Measurements from ENCODE around the gene FAM53B. TPM values are rescaled to one million over a fixed set of nuclear protein-coding genes. Genes with fewer than 3 reads are reported as not detected.

FAM53B gene
- total RNA-seq, 2 donors from 2014 or later: 19.3 to 22.6 TPM

DNA sequence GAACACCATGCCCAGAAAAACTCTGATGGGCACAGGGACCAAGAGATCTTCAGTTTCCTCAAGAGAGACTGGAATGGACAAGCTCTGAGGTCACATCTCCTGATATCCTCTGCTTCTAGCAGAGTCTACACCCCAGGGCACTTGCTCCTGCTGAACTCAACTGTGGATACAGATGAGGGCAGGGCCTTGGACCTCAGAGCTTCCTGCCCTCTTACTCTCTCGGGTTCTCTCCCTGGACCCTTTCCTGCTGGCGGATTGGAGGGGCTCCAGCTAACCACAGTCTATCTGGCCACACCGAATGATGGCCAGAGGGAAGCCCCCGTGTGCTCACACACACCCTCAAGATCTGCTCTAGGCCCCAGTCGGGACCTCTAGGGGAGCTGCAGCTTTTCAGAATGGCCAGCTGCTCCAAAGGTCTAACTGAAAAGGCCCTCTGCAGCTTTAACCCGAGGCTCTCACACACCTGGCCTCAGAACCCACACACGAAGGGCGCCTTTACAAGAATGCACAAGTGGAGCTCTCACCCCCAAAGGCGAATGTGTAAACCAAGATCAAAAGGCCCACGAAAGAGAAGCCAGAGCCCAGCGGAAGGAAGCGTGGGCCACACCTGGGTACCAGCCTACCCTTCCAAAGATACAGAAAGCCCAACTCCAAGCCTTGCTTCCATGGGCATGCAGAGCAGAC, 65.5 kb downstream of the FAM53B start:
- Histone ChIP-seq H3K4me3 (ENCODE audit: low read length) (no peak overlapping the region), H3K4me1 (ENCODE audit: control insufficient read depth, insufficient read depth, low read length) (no peaks in the 10 kb centered on the region), H3K27me3 (ENCODE audit: control insufficient read depth, insufficient read depth, low read length, poor library complexity, severe bottlenecking) (no peaks in the 10 kb centered on the region), H3K36me3 (ENCODE audit: control insufficient read depth, insufficient read depth, low read length) (peaks cover 17% of the 10 kb centered on the region), H3K27ac (ENCODE audit: low read depth, low read length) (no peak overlapping the region), H3K9ac (ENCODE audit: extremely low read depth, low read length, poor library complexity, severe bottlenecking) (no peak overlapping the region), H3K9me3 (ENCODE audit: control insufficient read depth, low read length) (no peaks in the 10 kb centered on the region)
- Mint-ChIP-seq H3K27ac (no peak overlapping the region), H3K9me3 (no peaks in the 10 kb centered on the region), H3K27me3 (ENCODE audit: insufficient read depth) (no peaks in the 10 kb centered on the region), H3K4me3 (no peak overlapping the region), H3K36me3 (ENCODE audit: low read depth) (peaks cover 11% of the 10 kb centered on the region), H3K4me1 (peaks cover 4% of the 10 kb centered on the region)
- no peak for DNase-seq
- no peak for TF ChIP-seq CTCF (conservative IDR thresholded peaks at IDR 0.05)
- WGBS, 2 experiments (ENCODE audit: insufficient coverage in 1 of 2, insufficient read length in 1 of 2): 92 to 99% methylated on average over 10 to 12 of the region's 12 CpGs

DNA sequence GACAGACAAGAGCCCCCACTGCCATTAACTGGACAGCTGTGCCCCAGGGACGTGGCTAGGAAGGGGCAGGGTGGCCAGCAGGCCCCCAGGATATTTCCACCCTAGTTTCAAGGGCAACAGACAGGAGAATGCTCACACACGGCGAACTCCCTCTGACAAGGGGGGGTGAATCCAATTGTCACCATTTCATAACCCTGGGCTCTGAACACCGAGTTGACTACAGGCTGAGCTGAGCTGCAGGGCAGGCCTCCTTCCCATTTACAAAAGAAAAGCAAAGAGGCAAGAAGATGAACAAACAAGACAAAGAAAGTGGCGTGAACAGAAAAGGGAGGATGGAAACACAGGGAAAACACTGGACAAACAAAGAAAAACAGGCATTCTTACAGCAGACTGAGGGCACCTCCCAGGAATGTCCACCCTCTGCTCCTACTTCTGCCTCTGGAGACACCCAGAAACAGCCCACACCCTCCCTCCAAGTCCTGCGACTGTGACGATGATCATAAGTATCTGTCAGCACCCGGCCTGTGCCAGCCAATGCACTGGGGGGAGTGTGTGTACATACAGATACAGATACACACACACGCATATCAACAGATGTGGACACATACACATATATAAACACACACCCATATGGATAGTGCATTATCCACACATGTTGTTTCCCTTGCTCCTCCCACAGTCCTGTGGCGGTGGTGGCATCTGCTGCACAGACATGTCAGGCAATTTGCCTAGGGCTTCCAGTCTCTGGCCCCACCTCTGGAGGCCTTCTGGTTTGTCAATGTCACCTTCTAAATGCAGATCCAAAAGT, 66.2 kb downstream of the FAM53B start:
- Histone ChIP-seq H3K27ac (ENCODE audit: low read depth, low read length) (peak overlapping the region; percentile 79), H3K4me3 (ENCODE audit: low read length) (no peak overlapping the region), H3K27me3 (ENCODE audit: control insufficient read depth, insufficient read depth, low read length, poor library complexity, severe bottlenecking) (no peaks in the 10 kb centered on the region), H3K9ac (ENCODE audit: extremely low read depth, low read length, poor library complexity, severe bottlenecking) (no peak overlapping the region), H3K36me3 (ENCODE audit: control insufficient read depth, insufficient read depth, low read length) (peaks cover 17% of the 10 kb centered on the region), H3K9me3 (ENCODE audit: control insufficient read depth, low read length) (no peaks in the 10 kb centered on the region), H3K4me1 (ENCODE audit: control insufficient read depth, insufficient read depth, low read length) (no peaks in the 10 kb centered on the region)
- H3K27me3 Mint-ChIP-seq (ENCODE audit: insufficient read depth): no peaks in the 10 kb centered on the region
- H3K4me3 Mint-ChIP-seq: no peak overlapping the region
- no peak for DNase-seq
- no peak for TF ChIP-seq CTCF (conservative IDR thresholded peaks at IDR 0.05)
- H3K9me3 Mint-ChIP-seq: no peaks in the 10 kb centered on the region
- H3K36me3 Mint-ChIP-seq (ENCODE audit: low read depth): peaks cover 11% of the 10 kb centered on the region
- H3K4me1 Mint-ChIP-seq: peaks cover 9% of the 10 kb centered on the region
- 83 to 87% methylated on average over 9 to 10 of the region's 10 CpGs for WGBS, 2 experiments (ENCODE audit: insufficient coverage in 1 of 2, insufficient read length in 1 of 2)
- peak overlapping the region; percentile 68 for H3K27ac Mint-ChIP-seq

GRCh38 chr10:124677293-124677699, 66.9 kb downstream of the FAM53B start:
- Histone ChIP-seq H3K9ac (ENCODE audit: extremely low read depth, low read length, poor library complexity, severe bottlenecking) (no peak overlapping the region), H3K9me3 (ENCODE audit: control insufficient read depth, low read length) (no peaks in the 10 kb centered on the region), H3K27me3 (ENCODE audit: control insufficient read depth, insufficient read depth, low read length, poor library complexity, severe bottlenecking) (no peaks in the 10 kb centered on the region), H3K36me3 (ENCODE audit: control insufficient read depth, insufficient read depth, low read length) (peaks cover 17% of the 10 kb centered on the region), H3K27ac (ENCODE audit: low read depth, low read length) (peak overlapping the region; percentile 79), H3K4me3 (ENCODE audit: low read length) (no peak overlapping the region), H3K4me1 (ENCODE audit: control insufficient read depth, insufficient read depth, low read length) (no peaks in the 10 kb centered on the region)
- 93 to 94% methylated on average over 8 to 10 of the region's 10 CpGs for WGBS, 2 experiments (ENCODE audit: insufficient coverage in 1 of 2, insufficient read length in 1 of 2)
- H3K4me1 Mint-ChIP-seq: peaks cover 15% of the 10 kb centered on the region
- no peak for DNase-seq
- TF ChIP-seq CTCF (conservative IDR thresholded peaks at IDR 0.05): no peak
- H3K36me3 Mint-ChIP-seq (ENCODE audit: low read depth): peaks cover 11% of the 10 kb centered on the region
- H3K27me3 Mint-ChIP-seq (ENCODE audit: insufficient read depth): no peaks in the 10 kb centered on the region
- H3K27ac Mint-ChIP-seq: peak overlapping the region; percentile 74
- no peaks in the 10 kb centered on the region for H3K9me3 Mint-ChIP-seq
- no peak overlapping the region for H3K4me3 Mint-ChIP-seq
